NT2/D1 (cell line): ENCODE measurements around the gene TNFRSF17.

Source experiments
- YY1 ChIP-seq: IDR thresholded peaks from 2 replicates; pipeline ENCODE4 v1.6.1; 2011; ENCODE audit not compliant: insufficient read length, insufficient read depth
- ZNF274 ChIP-seq: IDR thresholded peaks from 2 replicates; pipeline ENCODE4 v1.6.1; 2011; ENCODE audit warnings: mild to moderate bottlenecking, low read depth, low read length

- TF ChIP-seq ZNF274 (no peak), YY1 (no peak)
Observed at GRCh38 chr16:11977376-11978041, 12.5 kb downstream of the TNFRSF17 start.
